ENCODE data around the gene KIAA1217. TPM values are rescaled to one million over a fixed set of nuclear protein-coding genes. Genes with fewer than 3 reads are reported as not detected.

The KIAA1217 gene
- total RNA-seq, 1 donor from 2014 or later = 73.2 TPM

- H3K4me1 Mint-ChIP-seq (ENCODE audit: unreplicated experiment) = peaks cover 41% of the 10 kb centered on the region
- no peak overlapping the region for H3K27ac Mint-ChIP-seq
- no peaks in the 10 kb centered on the region for H3K9me3 Mint-ChIP-seq
- H3K4me3 Mint-ChIP-seq = no peak overlapping the region
- H3K36me3 Mint-ChIP-seq = peaks cover 31% of the 10 kb centered on the region
- no peak for DNase-seq (ENCODE audit: extremely low spot score, unreplicated experiment)
- no peaks in the 10 kb centered on the region for H3K27me3 Mint-ChIP-seq
- no peak for TF ChIP-seq CTCF (conservative IDR thresholded peaks at IDR 0.05)
Measured at GRCh38 chr10:24340883-24341282, 131.9 kb downstream of the KIAA1217 start.

GRCh38 chr10:24341371-24341770 lies 132.4 kb downstream of the KIAA1217 start:
- H3K36me3 Mint-ChIP-seq = peaks cover 31% of the 10 kb centered on the region
- H3K9me3 Mint-ChIP-seq = no peaks in the 10 kb centered on the region
- no peaks in the 10 kb centered on the region for H3K27me3 Mint-ChIP-seq
- H3K4me1 Mint-ChIP-seq (ENCODE audit: unreplicated experiment) = peaks cover 42% of the 10 kb centered on the region
- no peak for TF ChIP-seq CTCF (conservative IDR thresholded peaks at IDR 0.05)
- H3K4me3 Mint-ChIP-seq = no peak overlapping the region
- DNase-seq (ENCODE audit: extremely low spot score, unreplicated experiment) = no peak
- no peak overlapping the region for H3K27ac Mint-ChIP-seq

GRCh38 chr10:24341897-24342296 lies 133.0 kb downstream of the KIAA1217 start:
- TF ChIP-seq CTCF (conservative IDR thresholded peaks at IDR 0.05) = no peak
- Mint-ChIP-seq H3K4me3 (no peak overlapping the region), H3K27ac (no peak overlapping the region), H3K36me3 (peaks cover 27% of the 10 kb centered on the region), H3K4me1 (ENCODE audit: unreplicated experiment) (peaks cover 44% of the 10 kb centered on the region), H3K27me3 (no peaks in the 10 kb centered on the region), H3K9me3 (no peaks in the 10 kb centered on the region)
- DNase-seq (ENCODE audit: extremely low spot score, unreplicated experiment) = no peak

- no peaks in the 10 kb centered on the region for H3K27me3 Mint-ChIP-seq
- no peak overlapping the region for H3K27ac Mint-ChIP-seq
- H3K4me1 Mint-ChIP-seq (ENCODE audit: unreplicated experiment) = peaks cover 52% of the 10 kb centered on the region
- no peak overlapping the region for H3K4me3 Mint-ChIP-seq
- peaks cover 30% of the 10 kb centered on the region for H3K36me3 Mint-ChIP-seq
- H3K9me3 Mint-ChIP-seq = no peaks in the 10 kb centered on the region
- no peak for DNase-seq (ENCODE audit: extremely low spot score, unreplicated experiment)
- no peak for TF ChIP-seq CTCF (conservative IDR thresholded peaks at IDR 0.05)
Measured at GRCh38 chr10:24343686-24344085, 134.7 kb downstream of the KIAA1217 start.

GRCh38 chr10:24344279-24344678 lies 135.3 kb downstream of the KIAA1217 start:
- Mint-ChIP-seq H3K4me1 (ENCODE audit: unreplicated experiment) (peaks cover 56% of the 10 kb centered on the region), H3K27ac (peak overlapping the region; percentile 72), H3K27me3 (no peaks in the 10 kb centered on the region), H3K36me3 (peaks cover 30% of the 10 kb centered on the region), H3K4me3 (peak overlapping the region; percentile 6), H3K9me3 (no peaks in the 10 kb centered on the region)
- no peak for TF ChIP-seq CTCF (conservative IDR thresholded peaks at IDR 0.05)
- DNase-seq (ENCODE audit: extremely low spot score, unreplicated experiment) = no peak
